Activated CD4-positive, CD25-positive, alpha-beta regulatory T cell (primary cell): Measurements from ENCODE around the gene RAB11FIP3.

Experiments
- DNase-seq, 4 experiments: peaks; one replicate each; lab custom pipeline; 2025; lab: John Stamatoyannopoulos, UW

Gene RAB11FIP3

GRCh38 chr16:567373-568256 lies 142.2 kb downstream of the RAB11FIP3 start:
- DNase-seq = no peak

GRCh38 chr16:568401-569258 lies 143.2 kb downstream of the RAB11FIP3 start:
- DNase-seq = no peak

GRCh38 chr16:569445-570254 lies 144.2 kb downstream of the RAB11FIP3 start, which contains the start of gene PIGQ:
Gene PIGQ, plus strand, starts transcription at chr16:569968. Its CDS starts 4,107 bp downstream, at chr16:574075.
- peak; percentile 33 to 51 (median 48) for DNase-seq
